HG02938 (cell line): ENCODE results near the gene CGN.

ENCODE experiments used
- ATAC-seq: cut with Tn5 transposase; IDR thresholded peaks from one replicate; pipeline ENCODE4 v1.9.1; 2021; ENCODE audit warnings: mild to moderate bottlenecking, moderate library complexity; ENCODE audit not compliant: unreplicated experiment

The CGN gene, protein sequence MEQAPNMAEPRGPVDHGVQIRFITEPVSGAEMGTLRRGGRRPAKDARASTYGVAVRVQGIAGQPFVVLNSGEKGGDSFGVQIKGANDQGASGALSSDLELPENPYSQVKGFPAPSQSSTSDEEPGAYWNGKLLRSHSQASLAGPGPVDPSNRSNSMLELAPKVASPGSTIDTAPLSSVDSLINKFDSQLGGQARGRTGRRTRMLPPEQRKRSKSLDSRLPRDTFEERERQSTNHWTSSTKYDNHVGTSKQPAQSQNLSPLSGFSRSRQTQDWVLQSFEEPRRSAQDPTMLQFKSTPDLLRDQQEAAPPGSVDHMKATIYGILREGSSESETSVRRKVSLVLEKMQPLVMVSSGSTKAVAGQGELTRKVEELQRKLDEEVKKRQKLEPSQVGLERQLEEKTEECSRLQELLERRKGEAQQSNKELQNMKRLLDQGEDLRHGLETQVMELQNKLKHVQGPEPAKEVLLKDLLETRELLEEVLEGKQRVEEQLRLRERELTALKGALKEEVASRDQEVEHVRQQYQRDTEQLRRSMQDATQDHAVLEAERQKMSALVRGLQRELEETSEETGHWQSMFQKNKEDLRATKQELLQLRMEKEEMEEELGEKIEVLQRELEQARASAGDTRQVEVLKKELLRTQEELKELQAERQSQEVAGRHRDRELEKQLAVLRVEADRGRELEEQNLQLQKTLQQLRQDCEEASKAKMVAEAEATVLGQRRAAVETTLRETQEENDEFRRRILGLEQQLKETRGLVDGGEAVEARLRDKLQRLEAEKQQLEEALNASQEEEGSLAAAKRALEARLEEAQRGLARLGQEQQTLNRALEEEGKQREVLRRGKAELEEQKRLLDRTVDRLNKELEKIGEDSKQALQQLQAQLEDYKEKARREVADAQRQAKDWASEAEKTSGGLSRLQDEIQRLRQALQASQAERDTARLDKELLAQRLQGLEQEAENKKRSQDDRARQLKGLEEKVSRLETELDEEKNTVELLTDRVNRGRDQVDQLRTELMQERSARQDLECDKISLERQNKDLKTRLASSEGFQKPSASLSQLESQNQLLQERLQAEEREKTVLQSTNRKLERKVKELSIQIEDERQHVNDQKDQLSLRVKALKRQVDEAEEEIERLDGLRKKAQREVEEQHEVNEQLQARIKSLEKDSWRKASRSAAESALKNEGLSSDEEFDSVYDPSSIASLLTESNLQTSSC

DNA sequence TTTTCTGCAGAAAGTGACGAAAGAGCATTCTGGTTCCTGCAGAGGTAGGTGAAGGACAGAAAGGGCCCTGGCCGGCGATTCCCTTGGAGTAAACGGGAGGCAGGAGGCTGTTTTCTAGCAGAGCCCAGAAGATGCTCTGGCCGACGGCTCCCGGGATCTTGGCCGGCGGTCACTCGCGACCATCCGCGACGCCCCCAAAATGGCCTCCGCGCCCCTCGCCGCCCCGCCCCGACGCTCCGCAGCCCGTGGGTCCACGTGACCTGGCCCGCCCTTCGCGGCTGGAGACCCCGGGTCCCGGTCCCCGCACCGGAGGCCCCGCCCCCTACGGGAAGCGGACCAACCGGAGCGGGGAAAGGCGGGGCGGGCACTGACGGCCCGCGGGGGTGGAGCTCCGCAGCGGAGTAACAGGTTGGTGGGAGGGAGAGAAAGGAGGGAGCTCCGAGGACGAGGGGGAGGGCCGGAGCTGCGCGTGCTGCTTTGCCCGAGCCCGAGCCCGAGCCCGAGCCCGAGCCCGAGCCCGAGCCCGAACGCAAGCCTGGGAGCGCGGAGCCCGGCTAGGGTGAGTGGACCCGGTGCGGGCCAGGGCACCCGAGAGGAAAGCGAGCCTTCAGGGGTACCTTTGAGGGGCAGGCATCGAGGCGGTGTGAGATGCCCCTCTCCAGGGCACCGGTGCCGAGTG lies at the start of gene CGN:
Gene CGN (plus strand): TSS at position 431 of the 679 bp plus-strand sequence. CDS start 7,133 bp downstream, outside the sequence.
- ATAC-seq = peak; percentile 70

DNA sequence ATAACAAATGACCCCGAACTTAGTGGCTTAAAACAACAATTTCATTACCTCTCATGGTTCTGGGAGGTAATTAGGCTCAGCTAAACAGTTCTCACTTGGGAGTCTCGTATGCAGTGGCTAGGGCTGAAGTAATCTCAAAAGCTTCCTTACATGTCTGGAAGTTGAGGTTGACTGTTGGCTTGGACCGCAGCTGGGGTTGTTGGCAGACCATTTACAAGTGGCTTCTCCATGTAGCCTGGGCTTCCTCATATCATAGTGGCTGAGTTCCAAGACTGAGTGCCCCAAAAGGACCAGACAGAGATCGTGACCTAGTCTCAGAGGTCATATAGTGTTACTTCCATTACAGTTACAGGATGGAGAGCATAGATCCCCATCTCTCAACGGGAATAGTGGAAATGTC lies 49.5 kb upstream of the CGN start:
- ATAC-seq = no peak

- ATAC-seq = no peak
These were observed 46.2 kb upstream of the CGN start for GRCh38 chr1:151465026-151465425.

DNA sequence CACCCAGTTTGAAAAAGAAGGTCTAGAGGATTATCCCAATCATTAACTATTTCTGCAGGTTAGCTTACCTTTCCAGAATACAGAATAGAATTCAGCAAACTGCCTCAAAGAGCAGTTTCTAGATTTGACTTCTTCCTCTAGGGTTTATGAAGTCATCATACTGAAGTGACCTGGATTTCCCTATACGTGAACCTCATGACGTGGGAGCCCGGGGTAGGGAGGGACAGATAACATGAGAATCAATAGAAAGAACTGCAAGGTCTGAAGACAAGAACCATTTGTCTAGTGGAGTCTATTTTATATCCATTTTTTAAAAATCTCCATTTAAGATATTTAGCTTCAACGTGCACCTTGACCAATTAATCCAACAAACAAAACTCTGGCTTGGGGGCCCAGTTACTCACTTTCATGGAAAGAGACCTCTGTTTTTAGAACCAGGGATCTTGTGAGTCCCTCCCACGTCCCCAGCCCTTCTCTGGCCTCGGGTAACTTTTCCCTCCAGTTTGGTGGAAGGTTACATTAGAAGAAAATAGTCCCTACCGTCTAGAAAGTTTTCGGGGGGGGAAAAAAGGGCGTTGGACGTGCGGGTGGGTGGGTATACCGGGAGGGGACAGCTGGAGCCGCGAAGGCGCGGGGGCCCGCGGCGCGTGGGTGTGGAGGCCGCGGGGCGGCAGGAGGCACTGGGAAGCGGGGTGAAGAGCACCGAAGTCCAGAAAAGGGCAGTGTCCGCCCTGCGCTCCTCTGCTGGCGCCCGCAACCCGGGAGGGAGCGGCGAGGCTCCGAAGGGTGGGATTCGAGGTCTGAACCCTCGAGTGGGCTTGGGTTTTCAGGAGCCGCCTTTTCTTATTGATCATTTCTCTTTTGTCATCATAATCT lies 38.1 kb upstream of the CGN start:
- ATAC-seq = no peak

DNA sequence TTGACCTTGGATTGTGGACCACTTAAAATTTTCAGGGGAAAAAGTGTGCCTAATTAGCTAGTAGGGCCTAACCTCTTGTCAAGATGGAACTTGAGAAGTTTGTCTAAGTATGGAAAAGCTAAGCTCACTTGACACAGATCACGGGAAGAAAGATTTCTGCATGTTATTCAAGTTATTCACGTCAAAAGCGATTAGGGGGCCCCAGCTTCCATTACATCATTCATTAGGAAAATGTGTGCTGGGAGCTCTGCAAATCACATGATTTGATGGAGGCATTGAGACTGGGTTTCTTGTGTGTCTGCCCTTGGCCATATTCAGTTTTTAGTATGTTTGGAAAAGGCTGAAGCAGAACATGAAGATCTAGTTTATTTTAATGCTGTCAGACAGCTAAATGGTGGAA lies 36.4 kb upstream of the CGN start:
- no peak for ATAC-seq

DNA sequence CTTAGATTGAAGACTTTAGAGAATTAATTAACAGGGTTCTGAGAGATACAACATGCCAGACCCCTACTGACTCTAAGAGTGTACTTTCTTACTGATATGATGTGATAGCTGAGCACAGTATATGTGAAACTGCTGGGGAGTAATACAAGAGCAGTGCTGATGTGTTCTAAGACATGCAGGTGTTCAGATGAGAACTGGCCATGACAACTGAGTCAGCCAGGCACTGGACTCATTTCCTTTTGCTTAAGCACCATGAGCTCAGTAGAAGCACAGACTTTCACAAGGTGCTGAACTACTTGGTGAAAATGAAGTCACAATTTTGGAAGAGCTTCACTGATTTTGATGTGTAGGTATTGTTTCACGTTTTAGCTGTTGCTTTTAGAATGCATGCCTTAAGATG lies 36.0 kb upstream of the CGN start:
- peak; percentile 65 for ATAC-seq

GRCh38 chr1:151476083-151476482 lies 35.1 kb upstream of the CGN start:
- ATAC-seq = no peak

DNA sequence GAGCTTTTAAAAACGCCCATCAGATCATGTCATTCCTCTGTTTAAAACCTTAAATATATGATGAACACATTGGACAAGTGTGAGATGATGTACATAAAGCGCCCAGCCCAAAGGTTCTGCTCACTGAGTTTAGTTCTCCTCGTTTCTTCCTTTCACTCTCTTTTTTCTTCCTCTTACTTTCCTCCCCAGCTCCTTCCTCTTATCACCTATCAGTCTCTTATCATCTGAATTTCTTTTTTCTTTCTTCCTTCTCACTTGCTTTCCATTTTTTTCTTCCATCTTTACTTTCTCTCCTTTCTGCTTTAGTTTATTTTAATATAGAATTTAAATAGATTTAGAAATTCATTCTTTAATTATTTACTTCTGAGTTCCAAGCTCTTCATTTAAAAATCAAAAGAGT lies 34.1 kb upstream of the CGN start:
- no peak for ATAC-seq

GRCh38 chr1:151478140-151478812 lies 32.9 kb upstream of the CGN start:
- no peak for ATAC-seq

DNA sequence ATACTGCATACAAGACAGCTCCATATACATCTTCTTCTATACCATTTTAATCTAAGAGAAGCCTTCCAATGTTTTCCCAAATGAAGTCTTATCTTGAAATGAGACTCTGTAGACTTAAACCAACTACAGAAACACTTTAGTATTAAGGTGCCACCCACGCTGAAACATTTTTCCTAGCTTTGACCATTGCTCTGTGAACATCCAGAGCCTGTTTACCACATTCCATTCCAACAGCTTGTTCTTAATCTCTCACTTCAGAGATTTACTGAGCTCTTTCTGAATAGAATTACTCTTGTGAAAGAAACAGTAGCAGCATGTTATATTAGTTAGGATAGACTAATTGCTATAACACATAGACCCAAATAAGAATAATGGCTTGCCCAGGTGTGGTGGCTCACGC lies 32.3 kb upstream of the CGN start:
- no peak for ATAC-seq

- no peak for ATAC-seq
These were observed 31.7 kb upstream of the CGN start for GRCh38 chr1:151479462-151479861.

GRCh38 chr1:151482017-151482416 lies 29.2 kb upstream of the CGN start:
- ATAC-seq = no peak

GRCh38 chr1:151485685-151486255 lies 25.4 kb upstream of the CGN start:
- ATAC-seq = no peak

- no peak for ATAC-seq
These were observed 24.6 kb upstream of the CGN start for GRCh38 chr1:151486557-151486956.

DNA sequence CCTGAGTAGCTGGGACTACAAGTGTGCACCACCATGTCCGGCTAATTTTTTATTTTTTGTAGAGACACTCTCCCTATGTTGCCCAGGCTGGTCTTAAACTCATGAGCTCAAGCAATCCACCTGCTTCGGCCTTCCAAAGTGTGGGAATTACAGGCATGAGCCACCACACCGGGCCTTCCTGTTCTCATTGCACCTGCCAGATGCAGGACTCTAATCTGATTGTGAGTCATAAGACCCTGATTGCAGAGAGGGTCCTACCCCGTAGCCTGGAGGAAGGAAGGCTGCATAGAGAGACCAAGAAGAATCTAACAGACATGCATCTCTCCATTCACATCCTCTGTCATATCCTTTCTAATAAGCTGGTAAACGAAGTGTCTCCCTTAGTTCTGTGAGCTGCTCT lies 19.5 kb upstream of the CGN start:
- no peak for ATAC-seq

DNA sequence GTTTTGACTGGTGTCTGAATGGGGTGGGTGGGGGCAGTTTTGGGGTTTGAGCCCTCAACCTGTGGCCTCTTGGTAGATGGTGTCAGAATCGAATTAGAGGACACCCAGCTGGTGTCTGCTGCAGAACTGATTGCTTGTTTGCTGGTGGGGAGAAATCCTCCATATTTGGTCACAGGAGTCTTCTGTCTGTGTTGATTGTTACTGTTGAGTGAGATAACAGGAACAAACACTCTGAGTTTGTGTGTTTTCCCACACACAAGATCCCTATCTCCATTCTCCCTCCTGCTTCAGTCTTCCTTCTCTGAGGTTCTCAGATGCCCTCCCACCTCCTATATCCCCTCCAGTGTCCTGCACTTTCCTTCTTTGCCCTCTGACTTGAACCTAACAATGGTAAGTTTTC lies 19.1 kb upstream of the CGN start:
- no peak for ATAC-seq

DNA sequence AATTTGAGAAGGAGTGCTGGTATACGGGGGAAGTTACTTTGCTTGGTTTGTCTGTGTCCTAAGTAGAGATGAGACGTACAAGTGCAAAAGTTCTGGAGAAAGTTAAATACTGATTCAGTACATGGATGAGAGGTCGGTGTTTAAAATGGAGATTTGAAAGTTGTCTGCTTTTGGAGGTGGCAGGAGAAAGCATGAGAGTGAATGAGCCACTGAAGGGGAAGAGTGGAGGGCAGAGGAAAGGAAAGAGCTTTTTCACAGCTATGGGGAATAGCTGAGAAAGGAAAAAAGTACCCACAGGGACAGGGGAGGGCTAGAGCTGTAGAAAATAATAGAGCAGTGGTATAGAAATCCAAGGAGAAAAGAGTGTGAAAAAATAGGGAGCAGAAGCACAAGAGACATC lies 18.1 kb upstream of the CGN start:
- no peak for ATAC-seq

- ATAC-seq = no peak
These were observed 16.4 kb upstream of the CGN start for GRCh38 chr1:151494741-151495281.

DNA sequence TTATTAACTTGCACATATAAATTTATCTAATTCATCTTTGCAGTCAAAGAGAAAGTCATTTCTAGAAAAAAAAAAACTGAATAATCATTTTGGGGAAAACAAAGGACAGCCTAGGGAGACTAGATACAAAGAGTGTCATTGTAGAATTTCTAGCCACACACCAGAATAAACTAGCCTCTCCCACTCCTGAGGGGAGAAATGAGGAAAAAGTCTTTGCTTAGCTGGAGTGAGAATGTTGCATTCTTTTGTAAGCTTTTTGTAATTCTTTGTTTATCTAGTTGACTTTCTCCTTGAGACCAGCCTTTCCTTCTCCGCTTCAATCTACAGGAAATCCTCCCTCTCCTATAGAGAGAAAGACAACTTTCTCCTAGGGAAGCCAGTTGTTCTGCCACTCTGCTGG lies 15.9 kb upstream of the CGN start:
- no peak for ATAC-seq
